ENCODE measurements around the gene CTBP2.

GRCh38 chr10:125001313-125002046, 158.9 kb downstream of the CTBP2 start:
- TF ChIP-seq CTCF (IDR thresholded peaks at IDR 0.05) (no peak), POLR2A (IDR thresholded peaks at IDR 0.05) (no peak), EP300 (IDR thresholded peaks at IDR 0.05) (no peak)

Measured in stomach (tissue), 4 donors.